K562 (cell line): ENCODE results near the gene BSDC1. TPM values are rescaled to one million over a fixed set of nuclear protein-coding genes. Genes with fewer than 3 reads are reported as not detected.

Experiments used
- CBFA2T2 ChIP-seq: fragments of 450-650 bp; conservative IDR thresholded peaks from 2 replicates; pipeline ENCODE4 v1.6.1; 2017; ENCODE audit warnings: mild to moderate bottlenecking
- CCNT2 ChIP-seq: IDR thresholded peaks from 2 replicates; pipeline ENCODE4 v1.6.1; 2011; ENCODE audit warnings: borderline replicate concordance, low read depth, mild to moderate bottlenecking, moderate library complexity, mixed read lengths, low read length; ENCODE audit not compliant: insufficient read length; ENCODE audit errors: extremely low read depth
- COPS2 ChIP-seq: fragments of 450-650 bp; conservative IDR thresholded peaks from 2 replicates; pipeline ENCODE4 v1.6.1; 2016; ENCODE audit warnings: mild to moderate bottlenecking, moderate library complexity
- FOSL1 ChIP-seq: fragments of 200-800 bp; sonication (Bioruptor generic); conservative IDR thresholded peaks from 2 replicates; pipeline ENCODE4 v1.6.1; 2016; ENCODE audit warnings: missing genetic modification characterization, missing compliant biosample characterization
- IRF2 ChIP-seq: sonication (generic); formaldehyde crosslinking; IDR thresholded peaks from 2 replicates; pipeline ENCODE4 v1.8.1; 2022; ENCODE audit warnings: mild to moderate bottlenecking, missing genetic modification reagents
- MBD2 ChIP-seq: sonication (generic); IDR thresholded peaks from 2 replicates; pipeline ENCODE4 v1.6.1; 2016; ENCODE audit warnings: low read depth, borderline replicate concordance
- NR2F6 ChIP-seq: fragments of 450-650 bp; formaldehyde crosslinking; IDR thresholded peaks from 2 replicates; pipeline ENCODE4 v1.4.0; 2020; ENCODE audit warnings: mild to moderate bottlenecking
- PCBP1 ChIP-seq: fragments of 200-400 bp; formaldehyde crosslinking; IDR thresholded peaks from 2 replicates; pipeline ENCODE4 v1.6.1; 2018; ENCODE audit warnings: mild to moderate bottlenecking, low read depth, low read length; ENCODE audit not compliant: poor library complexity, severe bottlenecking
- SMARCA4 ChIP-seq: fragments of 450-650 bp; IDR thresholded peaks from 2 replicates; pipeline ENCODE4 v1.6.1; 2016
- TAF9B ChIP-seq: fragments of 450-650 bp; IDR thresholded peaks from 2 replicates; pipeline ENCODE4 v1.6.1; 2018; ENCODE audit warnings: mild to moderate bottlenecking; ENCODE audit not compliant: partially characterized antibody
- YBX1 ChIP-seq: fragments of 450-650 bp; IDR thresholded peaks from 2 replicates; pipeline ENCODE4 v1.7.1; 2016; ENCODE audit warnings: mild to moderate bottlenecking
- ZNF239 ChIP-seq: fragments of 250-450 bp; sonication (Bioruptor Pico); IDR thresholded peaks from 2 replicates; pipeline ENCODE4 v1.4.0; 2020; ENCODE audit warnings: mild to moderate bottlenecking
- ZNF282 ChIP-seq: sonication (generic); formaldehyde crosslinking; IDR thresholded peaks from 2 replicates; pipeline ENCODE4 v1.8.1; 2023; ENCODE audit warnings: missing genetic modification reagents
- ZNF57 ChIP-seq: fragments of 450-650 bp; formaldehyde crosslinking; IDR thresholded peaks from 2 replicates; pipeline ENCODE4 v1.4.0; 2020; ENCODE audit warnings: mild to moderate bottlenecking, moderate library complexity
- ZNF830 ChIP-seq: fragments of 250-450 bp; sonication (Bioruptor Pico); IDR thresholded peaks from 2 replicates; pipeline ENCODE4 v1.5.0; 2021; ENCODE audit warnings: mild to moderate bottlenecking
- ZSCAN29 ChIP-seq: fragments of 450-650 bp; IDR thresholded peaks from 2 replicates; pipeline ENCODE4 v1.6.1; 2017
- polyA plus RNA-seq, 8 experiments: library from polyadenylated mRNA; depleted of rRNA in 4 of 8; stranded (reverse) in 5 of 8; unstranded in 3 of 8; fragments of >200 nt; fragmentation: Nextera tagmentation in 2 of 8; fragmentation: Illumina TruSeq in 1 of 8; extraction: Ambion mirVana in 2 of 8; extraction: Trizol in 1 of 8; gene quantifications; 2 replicates each; pipeline versions ENCODE4 v1.2.1 to v1.2.3, GENCODE V29; 2011 to 2014; ENCODE audit warnings: inconsistent platforms in 1 of 8, missing spikeins in 1 of 8
- total RNA-seq, 7 experiments: library from RNA; depleted of rRNA in 6 of 7; stranded (reverse); fragments of >200 nt in 6 of 7; fragmentation: Illumina TruSeq in 2 of 7; extraction: Trizol in 2 of 7; gene quantifications; 2 replicates each; pipeline versions ENCODE4 v1.2.1 to v1.2.3, GENCODE V29; 2011 to 2021; ENCODE audit warnings: low replicate concordance in 1 of 7
- TF ChIP-seq, protein P1 (sequence below): fragments of 450-650 bp; IDR thresholded peaks from 2 replicates; pipeline ENCODE4 v1.6.1; 2016; ENCODE audit warnings: mild to moderate bottlenecking, moderate library complexity

BSDC1 gene
- total and polyA plus RNA-seq, 9 of the 15 experiments (the other 6 are each of a cell fraction or from before 2014, with no cell fraction given) = 10.2 to 96.8 (median 73.1) TPM

DNA sequence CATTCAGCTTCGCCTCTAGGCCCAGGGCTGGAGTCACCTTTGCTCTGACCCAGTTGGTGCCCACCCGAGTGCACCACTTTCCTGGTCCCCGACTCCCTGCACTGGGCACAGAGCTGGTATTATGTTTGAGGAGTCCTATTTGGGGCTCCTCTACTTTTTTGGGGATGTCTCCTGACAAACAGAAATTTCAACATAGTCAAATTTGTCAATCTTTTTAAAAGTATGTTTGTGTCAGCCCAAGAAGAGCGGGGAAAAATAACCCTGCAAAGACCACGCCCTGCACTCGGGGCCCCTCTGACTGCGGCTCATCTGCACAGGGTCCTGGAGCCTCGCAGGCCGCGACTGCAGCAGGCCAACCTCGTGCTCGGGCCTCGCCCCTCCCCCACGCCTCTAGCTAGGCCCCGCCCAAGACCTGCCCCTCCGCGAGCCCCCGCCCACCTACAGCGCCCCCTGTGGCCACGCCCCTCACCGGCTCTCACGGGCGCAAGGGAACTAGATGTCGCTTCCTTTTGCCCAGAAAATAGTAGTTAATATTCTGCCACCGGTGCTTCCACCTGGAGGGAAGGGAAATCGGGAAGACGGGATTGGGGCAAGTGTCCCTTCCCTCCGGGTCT is 43.3 kb downstream of the BSDC1 start (continued):
- TF ChIP-seq, protein P1, sequence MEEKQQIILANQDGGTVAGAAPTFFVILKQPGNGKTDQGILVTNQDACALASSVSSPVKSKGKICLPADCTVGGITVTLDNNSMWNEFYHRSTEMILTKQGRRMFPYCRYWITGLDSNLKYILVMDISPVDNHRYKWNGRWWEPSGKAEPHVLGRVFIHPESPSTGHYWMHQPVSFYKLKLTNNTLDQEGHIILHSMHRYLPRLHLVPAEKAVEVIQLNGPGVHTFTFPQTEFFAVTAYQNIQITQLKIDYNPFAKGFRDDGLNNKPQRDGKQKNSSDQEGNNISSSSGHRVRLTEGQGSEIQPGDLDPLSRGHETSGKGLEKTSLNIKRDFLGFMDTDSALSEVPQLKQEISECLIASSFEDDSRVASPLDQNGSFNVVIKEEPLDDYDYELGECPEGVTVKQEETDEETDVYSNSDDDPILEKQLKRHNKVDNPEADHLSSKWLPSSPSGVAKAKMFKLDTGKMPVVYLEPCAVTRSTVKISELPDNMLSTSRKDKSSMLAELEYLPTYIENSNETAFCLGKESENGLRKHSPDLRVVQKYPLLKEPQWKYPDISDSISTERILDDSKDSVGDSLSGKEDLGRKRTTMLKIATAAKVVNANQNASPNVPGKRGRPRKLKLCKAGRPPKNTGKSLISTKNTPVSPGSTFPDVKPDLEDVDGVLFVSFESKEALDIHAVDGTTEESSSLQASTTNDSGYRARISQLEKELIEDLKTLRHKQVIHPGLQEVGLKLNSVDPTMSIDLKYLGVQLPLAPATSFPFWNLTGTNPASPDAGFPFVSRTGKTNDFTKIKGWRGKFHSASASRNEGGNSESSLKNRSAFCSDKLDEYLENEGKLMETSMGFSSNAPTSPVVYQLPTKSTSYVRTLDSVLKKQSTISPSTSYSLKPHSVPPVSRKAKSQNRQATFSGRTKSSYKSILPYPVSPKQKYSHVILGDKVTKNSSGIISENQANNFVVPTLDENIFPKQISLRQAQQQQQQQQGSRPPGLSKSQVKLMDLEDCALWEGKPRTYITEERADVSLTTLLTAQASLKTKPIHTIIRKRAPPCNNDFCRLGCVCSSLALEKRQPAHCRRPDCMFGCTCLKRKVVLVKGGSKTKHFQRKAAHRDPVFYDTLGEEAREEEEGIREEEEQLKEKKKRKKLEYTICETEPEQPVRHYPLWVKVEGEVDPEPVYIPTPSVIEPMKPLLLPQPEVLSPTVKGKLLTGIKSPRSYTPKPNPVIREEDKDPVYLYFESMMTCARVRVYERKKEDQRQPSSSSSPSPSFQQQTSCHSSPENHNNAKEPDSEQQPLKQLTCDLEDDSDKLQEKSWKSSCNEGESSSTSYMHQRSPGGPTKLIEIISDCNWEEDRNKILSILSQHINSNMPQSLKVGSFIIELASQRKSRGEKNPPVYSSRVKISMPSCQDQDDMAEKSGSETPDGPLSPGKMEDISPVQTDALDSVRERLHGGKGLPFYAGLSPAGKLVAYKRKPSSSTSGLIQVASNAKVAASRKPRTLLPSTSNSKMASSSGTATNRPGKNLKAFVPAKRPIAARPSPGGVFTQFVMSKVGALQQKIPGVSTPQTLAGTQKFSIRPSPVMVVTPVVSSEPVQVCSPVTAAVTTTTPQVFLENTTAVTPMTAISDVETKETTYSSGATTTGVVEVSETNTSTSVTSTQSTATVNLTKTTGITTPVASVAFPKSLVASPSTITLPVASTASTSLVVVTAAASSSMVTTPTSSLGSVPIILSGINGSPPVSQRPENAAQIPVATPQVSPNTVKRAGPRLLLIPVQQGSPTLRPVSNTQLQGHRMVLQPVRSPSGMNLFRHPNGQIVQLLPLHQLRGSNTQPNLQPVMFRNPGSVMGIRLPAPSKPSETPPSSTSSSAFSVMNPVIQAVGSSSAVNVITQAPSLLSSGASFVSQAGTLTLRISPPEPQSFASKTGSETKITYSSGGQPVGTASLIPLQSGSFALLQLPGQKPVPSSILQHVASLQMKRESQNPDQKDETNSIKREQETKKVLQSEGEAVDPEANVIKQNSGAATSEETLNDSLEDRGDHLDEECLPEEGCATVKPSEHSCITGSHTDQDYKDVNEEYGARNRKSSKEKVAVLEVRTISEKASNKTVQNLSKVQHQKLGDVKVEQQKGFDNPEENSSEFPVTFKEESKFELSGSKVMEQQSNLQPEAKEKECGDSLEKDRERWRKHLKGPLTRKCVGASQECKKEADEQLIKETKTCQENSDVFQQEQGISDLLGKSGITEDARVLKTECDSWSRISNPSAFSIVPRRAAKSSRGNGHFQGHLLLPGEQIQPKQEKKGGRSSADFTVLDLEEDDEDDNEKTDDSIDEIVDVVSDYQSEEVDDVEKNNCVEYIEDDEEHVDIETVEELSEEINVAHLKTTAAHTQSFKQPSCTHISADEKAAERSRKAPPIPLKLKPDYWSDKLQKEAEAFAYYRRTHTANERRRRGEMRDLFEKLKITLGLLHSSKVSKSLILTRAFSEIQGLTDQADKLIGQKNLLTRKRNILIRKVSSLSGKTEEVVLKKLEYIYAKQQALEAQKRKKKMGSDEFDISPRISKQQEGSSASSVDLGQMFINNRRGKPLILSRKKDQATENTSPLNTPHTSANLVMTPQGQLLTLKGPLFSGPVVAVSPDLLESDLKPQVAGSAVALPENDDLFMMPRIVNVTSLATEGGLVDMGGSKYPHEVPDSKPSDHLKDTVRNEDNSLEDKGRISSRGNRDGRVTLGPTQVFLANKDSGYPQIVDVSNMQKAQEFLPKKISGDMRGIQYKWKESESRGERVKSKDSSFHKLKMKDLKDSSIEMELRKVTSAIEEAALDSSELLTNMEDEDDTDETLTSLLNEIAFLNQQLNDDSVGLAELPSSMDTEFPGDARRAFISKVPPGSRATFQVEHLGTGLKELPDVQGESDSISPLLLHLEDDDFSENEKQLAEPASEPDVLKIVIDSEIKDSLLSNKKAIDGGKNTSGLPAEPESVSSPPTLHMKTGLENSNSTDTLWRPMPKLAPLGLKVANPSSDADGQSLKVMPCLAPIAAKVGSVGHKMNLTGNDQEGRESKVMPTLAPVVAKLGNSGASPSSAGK = peak; percentile 100
- no peak for TF ChIP-seq ZNF57 (CRISPR knock-in tag)
- no peak for TF ChIP-seq IRF2 (CRISPR knock-in tag)
- TF ChIP-seq NR2F6 = no peak
- no peak for TF ChIP-seq ZSCAN29
- no peak for TF ChIP-seq YBX1
- peak; percentile 76 for TF ChIP-seq ZNF239 (CRISPR knock-in tag)
- no peak for TF ChIP-seq TAF9B
- TF ChIP-seq ZNF282 (CRISPR knock-in tag) = no peak
- TF ChIP-seq PCBP1 = no peak
- TF ChIP-seq CBFA2T2 = no peak; the same call in 1 of the 2 replicates
- no peak for TF ChIP-seq COPS2
- TF ChIP-seq ZNF830 = no peak
- TF ChIP-seq FOSL1 = no peak
- 0 out of 2 replicates have a peak, but pooled peaks have one; percentile 31 for TF ChIP-seq MBD2
- peak; percentile 61; the same call in 1 of the 2 replicates for TF ChIP-seq SMARCA4
- peak; percentile 72 for TF ChIP-seq CCNT2
